H9 (cell line): Measurements from ENCODE around the gene TTC12. TPM values are rescaled to one million over a fixed set of nuclear protein-coding genes. Genes with fewer than 3 reads are reported as not detected.

ENCODE experiments used
- DNase-seq: peaks from one replicate; pipeline ENCODE4 v3.0.0-alpha.2; 2017
- H2AFZ ChIP-seq: one replicate; pipeline ENCODE4 v1.6.1; 2013; ENCODE audit warnings: mild to moderate bottlenecking, low read length, control low read depth, moderate library complexity
- H2AK5ac ChIP-seq: 2 replicates; pipeline ENCODE4 v1.6.1; 2013; ENCODE audit warnings: low read length, control low read depth, mixed read lengths; ENCODE audit not compliant: insufficient read length
- H2BK120ac ChIP-seq: one replicate; pipeline ENCODE4 v1.6.1; 2013; ENCODE audit warnings: low read depth, mild to moderate bottlenecking, low read length, control low read depth, inconsistent platforms; ENCODE audit not compliant: poor library complexity, severe bottlenecking
- H2BK12ac ChIP-seq: 2 replicates; pipeline ENCODE4 v1.6.1; 2013; ENCODE audit warnings: low read length, control low read depth, mixed read lengths, low read depth; ENCODE audit not compliant: insufficient read length
- H2BK15ac ChIP-seq: 2 replicates; pipeline ENCODE4 v1.6.1; 2013; ENCODE audit warnings: low read depth, low read length, control low read depth
- H2BK20ac ChIP-seq: one replicate; pipeline ENCODE4 v1.6.1; 2013; ENCODE audit warnings: low read depth, mild to moderate bottlenecking, low read length, control low read depth, inconsistent platforms; ENCODE audit not compliant: poor library complexity, severe bottlenecking
- H2BK5ac ChIP-seq: 2 replicates; pipeline ENCODE4 v1.6.1; 2013; ENCODE audit warnings: low read length, control low read depth, mixed read lengths; ENCODE audit not compliant: insufficient read length
- H3K14ac ChIP-seq: 2 replicates; pipeline ENCODE4 v1.6.1; 2013; ENCODE audit warnings: low read length, control low read depth; ENCODE audit not compliant: insufficient read depth
- H3K18ac ChIP-seq: 2 replicates; pipeline ENCODE4 v1.6.1; 2013; ENCODE audit warnings: low read depth, mild to moderate bottlenecking, mixed read lengths, low read length, control low read depth; ENCODE audit not compliant: insufficient read length
- H3K23ac ChIP-seq: 2 replicates; pipeline ENCODE4 v1.6.1; 2013; ENCODE audit warnings: low read length, control low read depth, mixed read lengths, low read depth; ENCODE audit not compliant: insufficient read length
- H3K23me2 ChIP-seq: 2 replicates; pipeline ENCODE4 v1.6.1; 2013; ENCODE audit warnings: low read depth, mild to moderate bottlenecking, mixed read lengths, low read length, control low read depth; ENCODE audit not compliant: insufficient read length, poor library complexity, severe bottlenecking
- H3K27ac ChIP-seq: 2 replicates; pipeline ENCODE4 v1.5.1; 2013; ENCODE audit warnings: low read length, control low read depth, mixed read lengths, low read depth; ENCODE audit not compliant: insufficient read length
- H3K27me3 ChIP-seq: 2 replicates; pipeline ENCODE4 v1.6.1; 2013; ENCODE audit warnings: low read length, control low read depth, inconsistent platforms; ENCODE audit not compliant: insufficient read depth
- H3K4ac ChIP-seq: 2 replicates; pipeline ENCODE4 v1.6.1; 2013; ENCODE audit warnings: low read depth, mild to moderate bottlenecking, control low read depth, inconsistent platforms, low read length, moderate library complexity
- H3K4me1 ChIP-seq: 2 replicates; pipeline ENCODE4 v1.6.1; 2013; ENCODE audit warnings: low read length, control low read depth, inconsistent platforms; ENCODE audit not compliant: insufficient read depth
- H3K4me2 ChIP-seq: 2 replicates; pipeline ENCODE4 v1.6.1; 2013; ENCODE audit warnings: low read length, control low read depth, mixed read lengths; ENCODE audit not compliant: insufficient read length, insufficient read depth
- H3K56ac ChIP-seq: 2 replicates; pipeline ENCODE4 v1.6.1; 2013; ENCODE audit warnings: low read depth, mild to moderate bottlenecking, mixed read lengths, low read length, control low read depth; ENCODE audit not compliant: insufficient read length
- H3K79me1 ChIP-seq: 2 replicates; pipeline ENCODE4 v1.6.1; 2013; ENCODE audit warnings: low read depth, mild to moderate bottlenecking, moderate library complexity, low read length, control low read depth, inconsistent platforms; ENCODE audit not compliant: insufficient read depth, poor library complexity, severe bottlenecking
- H3K79me2 ChIP-seq: 2 replicates; pipeline ENCODE4 v1.6.1; 2013; ENCODE audit warnings: low read length, control low read depth, inconsistent platforms; ENCODE audit not compliant: insufficient read depth
- H3K9ac ChIP-seq: 2 replicates; pipeline ENCODE4 v1.6.1; 2013; ENCODE audit warnings: low read length, control low read depth, mixed read lengths; ENCODE audit not compliant: insufficient read length; ENCODE audit errors: extremely low read depth
- H3K9me3 ChIP-seq: one replicate; pipeline ENCODE4 v1.6.1; 2013; ENCODE audit warnings: low read depth, low read length, inconsistent platforms; ENCODE audit not compliant: control insufficient read depth
- H3T11ph ChIP-seq: one replicate; pipeline ENCODE4 v1.6.1; 2013; ENCODE audit warnings: mild to moderate bottlenecking, low read length, control low read depth, inconsistent platforms
- H4K20me1 ChIP-seq: one replicate; pipeline ENCODE4 v1.6.1; 2013; ENCODE audit not compliant: control insufficient read depth, insufficient read length, insufficient read depth
- H4K5ac ChIP-seq: 2 replicates; pipeline ENCODE4 v1.6.1; 2013; ENCODE audit warnings: low read depth, mild to moderate bottlenecking, mixed read lengths, low read length, control low read depth; ENCODE audit not compliant: insufficient read length
- H4K8ac ChIP-seq: replicated peaks from 2 replicates; pipeline ENCODE4 v1.6.1; 2013; ENCODE audit warnings: low read length, control low read depth, mixed read lengths, low read depth; ENCODE audit not compliant: insufficient read length
- H4K91ac ChIP-seq: 2 replicates; pipeline ENCODE4 v1.6.1; 2013; ENCODE audit warnings: low read depth, mild to moderate bottlenecking, moderate library complexity, mixed read lengths, low read length, control low read depth; ENCODE audit not compliant: insufficient read length
- H3K27ac Mint-ChIP-seq, 3 experiments: 2 replicates in 2 of 3; 3 replicates in 1 of 3; pipeline ENCODE4 v1.8.0; 2020 to 2021; ENCODE audit warnings: mixed read lengths in 3 of 3, mild to moderate bottlenecking in 1 of 3, moderate library complexity in 1 of 3
- H3K27me3 Mint-ChIP-seq: 2 replicates; pipeline ENCODE4 v1.8.0; 2021; ENCODE audit warnings: low read depth, mild to moderate bottlenecking, moderate library complexity, mixed read lengths
- H3K36me3 Mint-ChIP-seq, 3 experiments: 2 replicates in 2 of 3; 3 replicates in 1 of 3; pipeline ENCODE4 v1.8.0; 2020 to 2021; ENCODE audit warnings: low read depth in 3 of 3, mixed read lengths in 3 of 3; ENCODE audit not compliant: insufficient read depth in 1 of 3
- H3K4me1 Mint-ChIP-seq, 2 experiments: 2 replicates each; pipeline ENCODE4 v1.8.0; 2020; ENCODE audit warnings: mixed read lengths in 2 of 2
- H3K4me3 Mint-ChIP-seq, 2 experiments: 2 replicates in 1 of 2; 3 replicates in 1 of 2; pipeline ENCODE4 v1.8.0; 2020 to 2021; ENCODE audit warnings: mild to moderate bottlenecking in 2 of 2, mixed read lengths in 2 of 2, moderate library complexity in 1 of 2
- H3K9me3 Mint-ChIP-seq, 2 experiments: 2 replicates in 1 of 2; 3 replicates in 1 of 2; pipeline ENCODE4 v1.8.0; 2020; ENCODE audit warnings: mild to moderate bottlenecking in 2 of 2, mixed read lengths in 2 of 2, moderate library complexity in 1 of 2
- WGBS: extraction: QIAGEN DNeasy Blood & Tissue Kit; methylation state at CpG from one replicate; pipeline ENCODE4 v1.1.7; 2013; ENCODE audit warnings: missing lambda C conversion rate, low lambda C conversion rate, mixed read lengths; ENCODE audit not compliant: insufficient read length; ENCODE audit errors: extremely low coverage; 5-methylcytosine and 5-hydroxymethylcytosine counted together
- total RNA-seq: library from RNA; stranded (reverse); gene quantifications from 2 replicates; pipeline ENCODE4 v1.2.1, GENCODE V29; 2021
- TF ChIP-seq, protein P1 (sequence below): fragments of 200-600 bp; sonication (generic); conservative IDR thresholded peaks from 3 replicates; pipeline ENCODE4 v1.8.0; 2021; ENCODE audit warnings: antibody characterized with exemption, mild to moderate bottlenecking

Gene TTC12
- total RNA-seq, 1 experiment from 2014 or later = 8.3 TPM

DNA sequence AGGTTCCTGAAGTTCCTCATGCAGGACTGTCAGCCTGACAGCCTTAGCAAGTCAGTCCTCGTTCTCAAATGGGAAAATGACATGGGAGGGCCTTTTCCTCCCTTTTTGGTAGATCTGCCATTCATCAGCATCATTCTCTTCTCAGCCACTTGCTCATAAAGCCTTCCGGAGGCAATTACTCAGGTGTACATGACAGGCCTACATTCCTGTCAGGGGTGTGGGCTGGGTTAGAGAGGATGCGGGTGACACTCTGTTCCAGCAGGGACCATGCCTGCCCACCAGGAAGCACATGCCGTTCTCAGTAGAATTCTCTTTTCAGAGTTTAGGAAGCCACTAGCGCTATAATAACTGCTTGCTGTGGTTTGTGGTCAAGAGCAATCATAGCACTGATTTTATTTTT, 49.0 kb downstream of the TTC12 start:
- no peak for DNase-seq
- no peaks in the 10 kb centered on the region for H3K27me3 ChIP-seq

More for the DNA sequence above, 49.0 kb downstream of the TTC12 start:
- Histone ChIP-seq H2BK12ac (no peak overlapping the region), H2BK20ac (no peak overlapping the region), H4K91ac (no peak overlapping the region), H2AK5ac (no peak overlapping the region), H3T11ph (no peak overlapping the region), H3K9ac (no peak overlapping the region), H3K79me1 (no peaks in the 10 kb centered on the region), H3K4me2 (no peak overlapping the region), H3K27ac (no peak overlapping the region), H2BK15ac (no peak overlapping the region), H3K23ac (no peak overlapping the region), H3K79me2 (no peaks in the 10 kb centered on the region), H4K8ac (no peak overlapping the region), H3K14ac (no peak overlapping the region), H3K56ac (no peak overlapping the region), H4K20me1 (no peaks in the 10 kb centered on the region), H2BK5ac (no peak overlapping the region), H2AFZ (no peak overlapping the region), H3K4ac (no peak overlapping the region), H2BK120ac (no peak overlapping the region), H3K9me3 (no peaks in the 10 kb centered on the region), H3K23me2 (no peaks in the 10 kb centered on the region), H4K5ac (no peak overlapping the region), H3K4me1 (no peaks in the 10 kb centered on the region), H3K18ac (no peak overlapping the region)
- no peaks in the 10 kb centered on the region for H3K9me3 Mint-ChIP-seq
- H3K27me3 Mint-ChIP-seq = no peaks in the 10 kb centered on the region
- H3K27ac Mint-ChIP-seq = no peak overlapping the region
- TF ChIP-seq, protein P1, sequence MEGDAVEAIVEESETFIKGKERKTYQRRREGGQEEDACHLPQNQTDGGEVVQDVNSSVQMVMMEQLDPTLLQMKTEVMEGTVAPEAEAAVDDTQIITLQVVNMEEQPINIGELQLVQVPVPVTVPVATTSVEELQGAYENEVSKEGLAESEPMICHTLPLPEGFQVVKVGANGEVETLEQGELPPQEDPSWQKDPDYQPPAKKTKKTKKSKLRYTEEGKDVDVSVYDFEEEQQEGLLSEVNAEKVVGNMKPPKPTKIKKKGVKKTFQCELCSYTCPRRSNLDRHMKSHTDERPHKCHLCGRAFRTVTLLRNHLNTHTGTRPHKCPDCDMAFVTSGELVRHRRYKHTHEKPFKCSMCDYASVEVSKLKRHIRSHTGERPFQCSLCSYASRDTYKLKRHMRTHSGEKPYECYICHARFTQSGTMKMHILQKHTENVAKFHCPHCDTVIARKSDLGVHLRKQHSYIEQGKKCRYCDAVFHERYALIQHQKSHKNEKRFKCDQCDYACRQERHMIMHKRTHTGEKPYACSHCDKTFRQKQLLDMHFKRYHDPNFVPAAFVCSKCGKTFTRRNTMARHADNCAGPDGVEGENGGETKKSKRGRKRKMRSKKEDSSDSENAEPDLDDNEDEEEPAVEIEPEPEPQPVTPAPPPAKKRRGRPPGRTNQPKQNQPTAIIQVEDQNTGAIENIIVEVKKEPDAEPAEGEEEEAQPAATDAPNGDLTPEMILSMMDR = no peak
- no CpG with 5 or more reads among the region's 5 CpGs for WGBS
- H3K4me1 Mint-ChIP-seq = peaks cover 11 to 12% of the 10 kb centered on the region in 2 experiments
- no peaks in the 10 kb centered on the region; a peak in 1 of 7 replicates for H3K36me3 Mint-ChIP-seq
- no peak overlapping the region for H3K4me3 Mint-ChIP-seq
